ENCODE results near the gene ATF3. TPM values are rescaled to one million over a fixed set of nuclear protein-coding genes. Genes with fewer than 3 reads are reported as not detected.

The ATF3 gene
- total and polyA plus RNA-seq, 7 donors: 3.2 to 162 (median 29.4) TPM

DNA sequence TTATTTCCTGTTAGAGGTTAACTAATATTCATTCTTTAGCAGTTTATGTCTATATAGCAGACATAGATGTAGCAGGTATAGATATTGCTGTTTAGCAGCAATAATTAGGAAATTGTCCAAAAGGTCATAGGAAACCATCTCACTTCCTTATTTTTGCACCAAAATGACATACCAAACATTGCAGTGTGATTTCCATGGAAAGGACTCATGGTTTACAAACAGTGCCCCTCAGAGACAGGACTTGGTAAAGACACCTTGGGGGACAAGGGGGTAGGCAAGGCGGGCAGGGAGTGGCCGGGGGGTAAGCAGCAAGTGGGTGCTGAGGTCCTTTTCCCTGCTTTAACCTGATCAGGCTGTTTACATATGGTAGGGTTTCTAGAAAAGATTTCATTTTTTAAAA is 60.5 kb downstream of the ATF3 start:
- WGBS, 2 donors: 88% methylated on average over 2 of the region's 2 CpGs
- H3K27ac ChIP-seq: peak overlapping the region in 1 of 4 donors; percentile 68
- DNase-seq: no peak

DNA sequence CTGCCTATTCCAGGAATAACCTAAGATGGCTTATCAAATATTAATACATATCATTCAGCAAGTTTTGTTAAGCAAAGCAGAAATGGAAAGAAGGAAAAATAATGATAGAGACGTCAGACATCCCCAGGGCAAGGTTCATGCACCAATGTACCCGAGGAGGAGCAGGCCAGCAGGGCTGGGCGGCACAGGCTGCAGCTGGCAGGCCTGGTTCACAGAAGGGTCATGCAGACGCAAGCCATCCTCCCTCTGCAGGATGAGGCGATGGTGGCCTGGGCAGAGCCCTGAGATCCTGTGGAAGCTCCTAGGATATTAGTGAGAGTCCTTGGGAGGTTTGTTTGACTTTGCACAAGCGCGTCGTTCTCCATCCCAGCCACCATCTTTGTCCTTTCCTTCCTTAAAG is 61.0 kb downstream of the ATF3 start:
- Histone ChIP-seq H3K36me3 (no peaks in the 10 kb centered on the region), H3K9me3 (no peaks in the 10 kb centered on the region), H3K27ac (no peak overlapping the region), H3K4me3 (no peak overlapping the region), H3K4me1 (peaks cover 0 to 50% (median 32%) of the 10 kb centered on the region in 4 donors), H3K27me3 (no peaks in the 10 kb centered on the region)
- no peak for DNase-seq
- WGBS, 2 donors: 74 to 89% methylated on average over 8 of the region's 8 CpGs
- TF ChIP-seq POLR2AphosphoS5 (IDR thresholded peaks at IDR 0.05) (no peak), POLR2A (IDR thresholded peaks at IDR 0.05) (no peak), EP300 (IDR thresholded peaks at IDR 0.05) (no peak)
- TF ChIP-seq, protein P1, sequence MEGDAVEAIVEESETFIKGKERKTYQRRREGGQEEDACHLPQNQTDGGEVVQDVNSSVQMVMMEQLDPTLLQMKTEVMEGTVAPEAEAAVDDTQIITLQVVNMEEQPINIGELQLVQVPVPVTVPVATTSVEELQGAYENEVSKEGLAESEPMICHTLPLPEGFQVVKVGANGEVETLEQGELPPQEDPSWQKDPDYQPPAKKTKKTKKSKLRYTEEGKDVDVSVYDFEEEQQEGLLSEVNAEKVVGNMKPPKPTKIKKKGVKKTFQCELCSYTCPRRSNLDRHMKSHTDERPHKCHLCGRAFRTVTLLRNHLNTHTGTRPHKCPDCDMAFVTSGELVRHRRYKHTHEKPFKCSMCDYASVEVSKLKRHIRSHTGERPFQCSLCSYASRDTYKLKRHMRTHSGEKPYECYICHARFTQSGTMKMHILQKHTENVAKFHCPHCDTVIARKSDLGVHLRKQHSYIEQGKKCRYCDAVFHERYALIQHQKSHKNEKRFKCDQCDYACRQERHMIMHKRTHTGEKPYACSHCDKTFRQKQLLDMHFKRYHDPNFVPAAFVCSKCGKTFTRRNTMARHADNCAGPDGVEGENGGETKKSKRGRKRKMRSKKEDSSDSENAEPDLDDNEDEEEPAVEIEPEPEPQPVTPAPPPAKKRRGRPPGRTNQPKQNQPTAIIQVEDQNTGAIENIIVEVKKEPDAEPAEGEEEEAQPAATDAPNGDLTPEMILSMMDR (IDR thresholded peaks at IDR 0.05): no peak
- intact Hi-C loops (cut with DNase I): loop anchor here (5.0 kb wide), 2 partner anchors 57 to 328 kb away; no protein-coding TSS in a partner anchor

More for the DNA sequence above, 60.5 kb downstream of the ATF3 start:
- Histone ChIP-seq H3K4me1 (peaks cover 0 to 50% (median 32%) of the 10 kb centered on the region in 4 donors), H3K27me3 (no peaks in the 10 kb centered on the region), H3K4me3 (no peak overlapping the region), H3K9me3 (no peaks in the 10 kb centered on the region), H3K36me3 (no peaks in the 10 kb centered on the region)
- TF ChIP-seq, protein P1 (IDR thresholded peaks at IDR 0.05): no peak
- TF ChIP-seq POLR2A (IDR thresholded peaks at IDR 0.05) (no peak), POLR2AphosphoS5 (IDR thresholded peaks at IDR 0.05) (peak in 1 of 4 donors; percentile 24), EP300 (IDR thresholded peaks at IDR 0.05) (no peak)
- intact Hi-C loops (cut with DNase I): loop anchor here (5.0 kb wide), 2 partner anchors 57 to 328 kb away; no protein-coding TSS in a partner anchor

DNA sequence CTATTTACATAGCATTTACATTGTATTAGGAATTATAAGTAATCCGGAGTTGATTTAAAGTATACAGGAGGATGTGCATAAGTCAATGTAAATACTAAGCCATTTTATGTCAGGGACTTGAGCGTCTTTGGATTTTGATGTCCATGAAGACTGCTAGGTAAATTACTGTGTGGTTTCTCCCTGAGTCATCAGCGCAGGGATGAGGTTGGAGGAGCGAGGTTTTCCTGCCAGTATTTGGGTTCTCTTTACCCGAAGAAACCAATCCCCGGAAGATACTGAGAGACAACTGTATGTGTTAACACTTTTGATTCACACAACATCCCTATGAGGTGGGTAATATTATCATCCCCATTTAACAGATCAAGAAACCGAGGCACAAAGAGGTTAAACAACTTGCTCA is 61.7 kb downstream of the ATF3 start:
- TF ChIP-seq EP300 (IDR thresholded peaks at IDR 0.05): no peak
- intact Hi-C loops (cut with DNase I): no loop called here
- Histone ChIP-seq H3K27me3 (no peaks in the 10 kb centered on the region), H3K4me1 (peaks cover 0 to 44% (median 29%) of the 10 kb centered on the region in 4 donors), H3K9me3 (no peaks in the 10 kb centered on the region), H3K36me3 (no peaks in the 10 kb centered on the region), H3K27ac (no peak overlapping the region), H3K4me3 (no peak overlapping the region)
- DNase-seq: no peak
- 87 to 93% methylated on average over 7 of the region's 7 CpGs for WGBS, 2 donors

Other genes with a start within 250 kb of the ATF3 start
- 1 to 10 TPM; 1.6 to 6.9 (median 3.0) TPM for gene PACC1, start 193.9 kb upstream of the ATF3 start, total RNA-seq
- gene PACC1, start 193.9 kb upstream of the ATF3 start, polyA plus RNA-seq: 1 to 10 TPM in 2 of 3 donors, under 1 TPM in 1; 0.60 to 4.6 (median 1.8) TPM
- 100 to 1,000 TPM; 100 to 136 (median 120) TPM for gene NENF, start 175.8 kb upstream of the ATF3 start, total RNA-seq
- 10 to 100 TPM; 27.0 to 66.1 (median 42.1) TPM for gene NENF, start 175.8 kb upstream of the ATF3 start, polyA plus RNA-seq
- 10 to 100 TPM in 1 of 4 donors, 1 to 10 TPM in 3; 1.8 to 10.0 (median 2.9) TPM for gene BATF3, start 91.1 kb downstream of the ATF3 start, total RNA-seq
- 1 to 10 TPM; 3.0 to 5.7 (median 3.7) TPM for gene BATF3, start 91.1 kb downstream of the ATF3 start, polyA plus RNA-seq
- gene NSL1, start 183.0 kb downstream of the ATF3 start, total RNA-seq: 10 to 100 TPM; 26.0 to 50.4 (median 30.2) TPM
- gene NSL1, start 183.0 kb downstream of the ATF3 start, polyA plus RNA-seq: 10 to 100 TPM; 12.0 to 22.7 (median 22.4) TPM
- 10 to 100 TPM in 3 of 4 donors, 1 to 10 TPM in 1; 9.1 to 25.7 (median 17.8) TPM for gene TATDN3, start 183.1 kb downstream of the ATF3 start, total RNA-seq
- gene TATDN3, start 183.1 kb downstream of the ATF3 start, polyA plus RNA-seq: 10 to 100 TPM; 10.7 to 12.5 (median 12.0) TPM
- gene SPATA45, start 238.9 kb downstream of the ATF3 start, total RNA-seq: not detected
- not detected for gene SPATA45, start 238.9 kb downstream of the ATF3 start, polyA plus RNA-seq
- gene FLVCR1, start 249.5 kb downstream of the ATF3 start, total RNA-seq: 1 to 10 TPM; 2.9 to 6.9 (median 5.1) TPM
- 1 to 10 TPM in 2 of 3 donors, under 1 TPM in 1; 0.60 to 5.2 (median 2.1) TPM for gene FLVCR1, start 249.5 kb downstream of the ATF3 start, polyA plus RNA-seq